Parathyroid adenoma (tissue), 2 donors: ENCODE measurements around the gene WFDC12.

Experiments used
- H2AFZ ChIP-seq: fragments of 300-600 bp; sonication (generic); one replicate; pipeline ENCODE4 v1.7.0; 2017; ENCODE audit warnings: antibody characterized with exemption, mild to moderate bottlenecking
- H3K27ac ChIP-seq: fragments of 300-600 bp; sonication (generic); one replicate; pipeline ENCODE4 v1.7.0; 2017
- H3K27me3 ChIP-seq: fragments of 300-600 bp; sonication (generic); one replicate; pipeline ENCODE4 v1.7.0; 2017; ENCODE audit warnings: low read length; ENCODE audit not compliant: control insufficient read depth, insufficient read depth
- H3K36me3 ChIP-seq: fragments of 300-600 bp; sonication (generic); one replicate; pipeline ENCODE4 v1.7.0; 2017; ENCODE audit warnings: low read length; ENCODE audit not compliant: control insufficient read depth, insufficient read depth
- H3K4me1 ChIP-seq: fragments of 300-600 bp; sonication (generic); one replicate; pipeline ENCODE4 v1.7.0; 2017; ENCODE audit warnings: control low read depth
- H3K4me2 ChIP-seq: fragments of 300-600 bp; sonication (generic); one replicate; pipeline ENCODE4 v1.7.0; 2017; ENCODE audit warnings: low read length
- H3K4me3 ChIP-seq: fragments of 300-600 bp; sonication (generic); one replicate; pipeline ENCODE4 v1.7.0; 2017; ENCODE audit warnings: low read depth, low read length
- H3K79me2 ChIP-seq: fragments of 300-600 bp; sonication (generic); one replicate; pipeline ENCODE4 v1.7.0; 2017; ENCODE audit warnings: control low read depth
- H3K9ac ChIP-seq: fragments of 300-600 bp; sonication (generic); one replicate; pipeline ENCODE4 v1.7.0; 2017; ENCODE audit warnings: mild to moderate bottlenecking
- H3K9me3 ChIP-seq: fragments of 300-600 bp; sonication (generic); one replicate; pipeline ENCODE4 v1.7.0; 2017; ENCODE audit warnings: low read length; ENCODE audit not compliant: control insufficient read depth
- TF ChIP-seq, protein P1 (sequence below): fragments of 300-600 bp; sonication (generic); IDR thresholded peaks from one replicate; pipeline ENCODE4 v1.7.0; 2017; ENCODE audit warnings: antibody characterized with exemption, mild to moderate bottlenecking
- donor health status: primary hyperparathyroidism.

WFDC12 gene

GRCh38 chr20:45092898-45093297, 31.4 kb downstream of the WFDC12 start:
- Histone ChIP-seq H3K9me3 (no peaks in the 10 kb centered on the region), H2AFZ (no peak overlapping the region), H3K9ac (no peak overlapping the region), H3K36me3 (no peaks in the 10 kb centered on the region), H3K4me3 (no peak overlapping the region), H3K27ac (no peak overlapping the region), H3K4me2 (no peak overlapping the region), H3K79me2 (no peaks in the 10 kb centered on the region), H3K27me3 (peaks cover 7% of the 10 kb centered on the region), H3K4me1 (peaks cover 5% of the 10 kb centered on the region)
- TF ChIP-seq, protein P1, sequence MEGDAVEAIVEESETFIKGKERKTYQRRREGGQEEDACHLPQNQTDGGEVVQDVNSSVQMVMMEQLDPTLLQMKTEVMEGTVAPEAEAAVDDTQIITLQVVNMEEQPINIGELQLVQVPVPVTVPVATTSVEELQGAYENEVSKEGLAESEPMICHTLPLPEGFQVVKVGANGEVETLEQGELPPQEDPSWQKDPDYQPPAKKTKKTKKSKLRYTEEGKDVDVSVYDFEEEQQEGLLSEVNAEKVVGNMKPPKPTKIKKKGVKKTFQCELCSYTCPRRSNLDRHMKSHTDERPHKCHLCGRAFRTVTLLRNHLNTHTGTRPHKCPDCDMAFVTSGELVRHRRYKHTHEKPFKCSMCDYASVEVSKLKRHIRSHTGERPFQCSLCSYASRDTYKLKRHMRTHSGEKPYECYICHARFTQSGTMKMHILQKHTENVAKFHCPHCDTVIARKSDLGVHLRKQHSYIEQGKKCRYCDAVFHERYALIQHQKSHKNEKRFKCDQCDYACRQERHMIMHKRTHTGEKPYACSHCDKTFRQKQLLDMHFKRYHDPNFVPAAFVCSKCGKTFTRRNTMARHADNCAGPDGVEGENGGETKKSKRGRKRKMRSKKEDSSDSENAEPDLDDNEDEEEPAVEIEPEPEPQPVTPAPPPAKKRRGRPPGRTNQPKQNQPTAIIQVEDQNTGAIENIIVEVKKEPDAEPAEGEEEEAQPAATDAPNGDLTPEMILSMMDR = no peak

GRCh38 chr20:45091366-45091765, 32.9 kb downstream of the WFDC12 start:
- no peak overlapping the region for H3K4me2 ChIP-seq
- no peak overlapping the region for H3K4me3 ChIP-seq
- H3K4me1 ChIP-seq = peaks cover 8% of the 10 kb centered on the region
- H2AFZ ChIP-seq = no peak overlapping the region
- H3K27me3 ChIP-seq = no peaks in the 10 kb centered on the region
- H3K79me2 ChIP-seq = no peaks in the 10 kb centered on the region
- H3K9me3 ChIP-seq = no peaks in the 10 kb centered on the region
- TF ChIP-seq, protein P1 = no peak
- no peak overlapping the region for H3K9ac ChIP-seq
- no peaks in the 10 kb centered on the region for H3K36me3 ChIP-seq
- H3K27ac ChIP-seq = no peak overlapping the region

- Histone ChIP-seq H3K27ac (no peak overlapping the region), H2AFZ (no peak overlapping the region), H3K4me1 (peaks cover 8% of the 10 kb centered on the region), H3K27me3 (no peaks in the 10 kb centered on the region), H3K9me3 (no peaks in the 10 kb centered on the region), H3K79me2 (no peaks in the 10 kb centered on the region), H3K4me2 (no peak overlapping the region), H3K4me3 (no peak overlapping the region), H3K36me3 (no peaks in the 10 kb centered on the region), H3K9ac (no peak overlapping the region)
- TF ChIP-seq, protein P1 = no peak
These were observed 33.8 kb downstream of the WFDC12 start for GRCh38 chr20:45090481-45090880.

DNA sequence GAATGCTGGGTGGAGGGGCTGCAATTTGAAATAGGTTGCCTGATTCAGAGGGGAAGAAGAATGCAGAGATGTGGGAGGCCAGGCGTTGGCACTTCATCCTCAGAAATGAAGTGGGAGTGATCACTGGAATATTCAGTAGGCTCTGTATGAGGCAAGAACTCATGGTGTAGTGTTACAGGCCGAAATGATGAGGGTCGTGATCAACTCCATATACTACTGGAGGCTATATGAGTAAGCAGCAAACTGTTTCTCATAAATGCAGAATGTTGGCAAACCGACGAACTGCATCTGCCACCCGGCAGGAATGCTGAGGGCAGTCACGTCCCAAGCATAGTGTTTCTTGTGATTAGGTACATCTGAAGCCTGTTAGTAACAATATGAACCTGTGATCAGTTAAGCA, 36.0 kb downstream of the WFDC12 start:
- Histone ChIP-seq H3K27ac (no peak overlapping the region), H3K36me3 (no peaks in the 10 kb centered on the region), H3K27me3 (no peaks in the 10 kb centered on the region), H3K79me2 (no peaks in the 10 kb centered on the region), H2AFZ (no peak overlapping the region), H3K9me3 (no peaks in the 10 kb centered on the region), H3K4me1 (peaks cover 8% of the 10 kb centered on the region), H3K4me3 (no peak overlapping the region), H3K9ac (no peak overlapping the region), H3K4me2 (no peak overlapping the region)
- TF ChIP-seq, protein P1 = no peak

DNA sequence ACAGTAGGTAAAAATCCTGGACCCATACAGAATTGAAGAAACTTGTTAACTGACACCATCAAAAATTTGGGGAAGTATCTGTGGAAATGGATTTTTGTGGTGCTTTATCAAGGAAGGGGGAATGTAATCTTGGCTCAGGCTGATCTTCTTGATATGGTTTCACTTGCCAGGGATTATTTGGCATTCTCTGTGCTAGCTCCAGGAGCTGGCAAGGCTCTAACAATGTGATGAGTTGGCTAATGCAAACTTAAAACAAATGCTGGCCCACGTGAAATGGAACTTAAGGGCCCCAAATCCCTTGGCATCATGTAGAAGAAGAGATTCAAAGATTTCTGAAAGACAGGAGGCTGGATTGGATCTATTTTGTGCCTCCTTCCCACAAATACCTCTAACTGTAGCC, 36.5 kb downstream of the WFDC12 start:
- Histone ChIP-seq H3K79me2 (no peaks in the 10 kb centered on the region), H3K9ac (no peak overlapping the region), H3K4me2 (no peak overlapping the region), H3K9me3 (no peaks in the 10 kb centered on the region), H3K4me1 (peaks cover 8% of the 10 kb centered on the region), H3K36me3 (no peaks in the 10 kb centered on the region), H3K27ac (no peak overlapping the region), H3K4me3 (no peak overlapping the region), H2AFZ (no peak overlapping the region), H3K27me3 (no peaks in the 10 kb centered on the region)
- TF ChIP-seq, protein P1 = no peak
